Kidney epithelial cell (primary cell): ENCODE measurements around the gene RUNX3. TPM values are rescaled to one million over a fixed set of nuclear protein-coding genes. Genes with fewer than 3 reads are reported as not detected.

Source experiments
- DNase-seq: peaks from one replicate; pipeline ENCODE4 v3.0.0-alpha.2; 2010; ENCODE audit warnings: low read depth
- H3K27me3 ChIP-seq: 2 replicates; pipeline ENCODE4 v1.6.0; 2011; ENCODE audit warnings: low read length; ENCODE audit not compliant: control insufficient read depth, insufficient read depth
- H3K36me3 ChIP-seq: 2 replicates; pipeline ENCODE4 v1.5.1; 2011; ENCODE audit warnings: low read length; ENCODE audit not compliant: control insufficient read depth, insufficient read depth
- H3K4me3 ChIP-seq: 2 replicates; pipeline ENCODE4 v1.5.1; 2011; ENCODE audit warnings: low read depth, mild to moderate bottlenecking, control low read depth, low read length
- CTCF ChIP-seq: IDR thresholded peaks from 2 replicates; pipeline ENCODE4 v1.5.1; 2011; ENCODE audit warnings: mild to moderate bottlenecking, moderate library complexity, low read length, control low read depth, inconsistent platforms; ENCODE audit not compliant: insufficient read depth, poor library complexity, severe bottlenecking
- total RNA-seq: library from RNA; depleted of rRNA; stranded (reverse); fragments of >200 nt; gene quantifications from 2 replicates; pipeline ENCODE4 v1.2.3, GENCODE V29; 2015

Gene RUNX3
- total RNA-seq, 1 donor from 2014 or later = 0.38 TPM

DNA sequence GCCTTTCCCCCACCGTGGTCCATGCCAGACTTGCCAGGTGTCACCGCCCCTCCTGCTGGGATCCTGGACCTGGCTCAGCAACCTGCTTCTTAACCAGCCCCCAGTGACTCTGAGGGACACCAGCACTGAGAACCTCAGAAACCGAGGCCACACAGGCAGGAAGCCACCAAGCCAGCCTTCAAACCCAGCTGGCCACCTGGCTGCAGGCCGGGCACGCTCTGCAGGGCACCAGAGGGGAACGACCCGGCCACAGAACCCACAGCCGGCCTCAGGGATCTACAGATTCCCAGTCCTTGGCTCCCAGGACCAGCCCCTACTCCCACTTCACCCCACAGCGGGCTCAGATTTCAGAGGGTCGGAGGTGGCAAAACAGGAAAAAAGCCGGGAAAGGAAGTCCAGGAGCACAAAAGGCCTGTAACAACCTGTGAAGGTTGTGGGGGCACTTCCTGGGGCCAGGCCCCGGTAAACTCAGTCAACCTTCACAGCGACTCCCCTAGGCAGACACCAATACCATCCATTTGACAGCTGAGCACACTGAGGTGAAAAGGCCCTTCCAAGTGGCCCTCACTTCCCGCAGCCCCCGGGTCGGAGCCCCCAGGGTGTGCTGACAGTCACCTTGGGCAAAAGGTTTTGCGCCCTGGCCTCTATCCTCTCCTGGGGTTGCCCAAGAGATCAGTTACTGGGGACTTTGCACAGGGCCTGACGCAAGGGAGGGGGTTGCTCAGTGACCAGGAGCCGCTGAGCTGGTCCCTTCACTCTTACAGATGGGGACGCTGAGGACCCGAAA is 14.1 kb downstream of the RUNX3 start:
- TF ChIP-seq CTCF = no peak
- no peak for DNase-seq
- no peak overlapping the region for H3K4me3 ChIP-seq
- no peaks in the 10 kb centered on the region for H3K36me3 ChIP-seq
- peaks cover 17% of the 10 kb centered on the region for H3K27me3 ChIP-seq

DNA sequence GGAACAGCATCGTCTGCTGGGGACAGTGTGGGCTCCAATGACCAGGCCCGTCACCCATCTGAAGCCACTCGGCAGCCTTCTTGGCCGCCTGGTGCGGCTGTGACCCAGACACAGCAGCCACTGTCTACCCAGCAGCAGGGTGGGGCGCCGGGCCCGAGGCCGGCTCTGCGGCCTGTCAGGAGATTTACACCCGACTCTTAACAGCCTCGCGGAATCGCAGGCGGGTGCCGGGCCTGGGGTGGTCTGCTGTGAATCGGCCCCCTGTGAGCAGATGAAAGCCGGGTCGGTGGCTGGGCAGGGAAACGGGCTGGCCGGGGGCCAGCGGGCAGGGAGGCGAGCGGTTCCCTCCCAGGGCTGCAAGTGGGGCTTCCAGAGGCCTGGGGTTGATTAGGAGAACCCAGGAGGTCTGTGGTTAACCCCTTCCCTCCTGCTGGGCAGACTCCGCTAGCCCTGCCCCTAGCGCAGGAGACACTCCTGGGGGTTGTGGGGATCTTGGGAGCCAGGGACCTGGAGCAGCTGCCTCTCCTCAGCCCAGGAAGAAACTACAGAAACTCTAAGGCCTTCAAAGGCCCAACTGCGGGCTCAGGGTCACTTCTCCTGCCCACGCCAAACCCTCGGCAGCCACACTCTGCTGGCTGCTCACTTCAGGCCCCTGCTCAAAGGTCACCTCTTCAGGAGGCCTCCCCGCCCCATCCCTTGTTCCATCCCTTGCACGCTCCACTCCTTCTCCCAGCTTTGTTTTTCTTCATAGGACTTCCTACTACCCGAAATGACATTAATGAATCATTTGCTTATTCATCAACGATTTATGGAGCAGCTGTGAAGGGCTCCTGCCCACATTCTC is 15.6 kb downstream of the RUNX3 start:
- no peak for TF ChIP-seq CTCF
- DNase-seq = peak; percentile 53
- H3K27me3 ChIP-seq = peaks cover 14% of the 10 kb centered on the region
- no peak overlapping the region for H3K4me3 ChIP-seq
- H3K36me3 ChIP-seq = no peaks in the 10 kb centered on the region

DNA sequence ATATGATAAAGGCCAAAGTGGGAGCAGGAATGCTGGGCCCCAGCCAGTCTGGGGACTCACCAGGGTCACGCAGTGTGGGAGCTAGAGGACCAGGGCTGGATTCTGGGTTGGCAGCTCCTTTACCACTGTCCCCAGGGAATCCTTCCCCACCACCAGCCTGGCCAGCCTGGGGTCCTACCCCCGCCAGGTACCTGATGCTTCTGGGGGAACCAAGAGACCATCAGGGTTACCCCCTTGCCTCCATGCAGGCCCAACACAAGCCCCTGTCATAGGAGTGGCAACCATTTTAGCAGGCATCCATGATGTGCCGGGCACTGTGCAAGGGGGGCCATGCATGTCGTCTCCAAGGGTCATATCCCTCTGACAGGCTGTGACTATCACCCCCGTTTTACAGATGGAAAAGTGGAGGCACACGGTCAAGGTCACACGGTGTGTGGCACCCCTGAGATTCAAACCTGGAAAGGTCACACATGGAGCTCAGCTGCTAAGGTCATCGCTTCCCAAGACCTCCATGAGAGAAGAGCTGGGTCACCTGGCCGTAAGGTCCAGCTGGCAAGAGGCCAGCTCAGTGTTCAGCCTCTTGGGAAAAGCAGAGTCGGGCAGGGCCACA is 16.4 kb downstream of the RUNX3 start:
- TF ChIP-seq CTCF = no peak
- no peak overlapping the region for H3K4me3 ChIP-seq
- DNase-seq = no peak

DNA sequence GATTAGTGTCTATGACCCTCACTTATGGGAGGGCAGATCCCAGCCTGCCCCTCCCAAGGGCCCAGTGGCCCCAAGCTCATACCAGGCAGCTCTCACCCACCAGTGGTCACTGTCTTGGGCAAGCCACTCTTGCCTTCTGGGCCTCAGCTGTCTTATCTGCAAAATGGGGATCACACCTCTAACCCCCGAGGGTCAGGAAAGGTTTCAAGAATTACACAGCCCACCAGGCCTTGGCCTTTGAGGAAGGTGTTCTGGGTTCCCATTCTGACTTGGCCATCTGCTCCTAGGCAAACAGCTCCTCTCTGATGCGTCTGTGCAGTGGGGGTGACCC is 16.8 kb downstream of the RUNX3 start:
- DNase-seq = no peak
- H3K27me3 ChIP-seq = peaks cover 5% of the 10 kb centered on the region
- TF ChIP-seq CTCF = no peak
- no peak overlapping the region for H3K4me3 ChIP-seq
- no peaks in the 10 kb centered on the region for H3K36me3 ChIP-seq

More for the DNA sequence above, 16.4 kb downstream of the RUNX3 start:
- no peaks in the 10 kb centered on the region for H3K36me3 ChIP-seq
- peaks cover 8% of the 10 kb centered on the region for H3K27me3 ChIP-seq

DNA sequence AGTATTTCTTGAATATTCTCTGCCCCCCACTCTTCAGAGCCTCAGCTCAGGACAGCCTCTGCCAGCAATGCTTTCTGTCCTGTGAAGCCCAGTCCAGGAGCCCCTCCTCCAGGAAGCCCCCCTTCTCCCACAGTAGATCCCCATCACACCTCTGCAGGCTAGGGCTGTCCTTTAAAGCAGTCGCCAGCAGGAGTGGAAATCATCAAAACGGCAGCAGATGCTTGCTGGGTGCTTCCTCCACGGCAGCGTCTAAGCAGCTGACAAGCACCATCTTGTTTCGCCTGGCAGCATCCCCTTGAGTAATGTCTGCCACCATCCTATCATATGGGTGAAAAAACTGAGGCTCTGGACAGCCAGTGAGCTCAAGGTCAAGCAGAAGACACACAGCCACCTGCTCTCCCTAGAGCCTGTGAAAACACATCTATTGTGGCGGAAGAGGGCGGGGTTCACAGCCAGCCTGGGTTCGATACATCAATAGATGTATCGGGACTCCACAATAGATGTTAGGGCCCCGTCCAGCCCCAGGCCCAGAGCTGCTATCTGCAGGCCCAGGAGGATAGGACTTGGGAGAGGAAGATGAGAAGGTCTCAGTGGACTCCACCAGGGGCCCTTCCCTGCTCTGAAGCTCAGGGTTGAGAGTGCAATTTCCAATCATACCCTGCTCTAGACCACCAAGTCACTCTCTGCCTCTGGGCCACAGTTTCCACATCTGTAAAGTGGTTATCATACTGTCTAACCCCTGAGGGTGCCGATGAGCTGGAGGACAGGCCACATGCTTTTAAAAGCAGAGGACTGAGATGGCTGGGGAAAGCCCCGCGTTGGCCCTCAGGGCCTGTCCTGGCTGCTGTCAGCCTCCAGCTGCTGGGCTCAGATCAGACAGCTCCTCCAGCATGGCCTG is 17.5 kb downstream of the RUNX3 start:
- no peak overlapping the region for H3K4me3 ChIP-seq
- no peaks in the 10 kb centered on the region for H3K36me3 ChIP-seq
- no peak for DNase-seq
- no peak for TF ChIP-seq CTCF
- H3K27me3 ChIP-seq = peaks cover 3% of the 10 kb centered on the region
